Nephron (organoid): ENCODE measurements around the gene GORAB.

Experiments used
- H3K27ac Mint-ChIP-seq, 3 experiments: 2 replicates each; pipeline ENCODE4 v1.8.0; 2020; ENCODE audit warnings: mixed read lengths in 3 of 3, mild to moderate bottlenecking in 2 of 3, moderate library complexity in 1 of 3
- H3K27me3 Mint-ChIP-seq: 2 replicates; pipeline ENCODE4 v1.8.0; 2021; ENCODE audit warnings: low read depth, mild to moderate bottlenecking, moderate library complexity, mixed read lengths
- H3K36me3 Mint-ChIP-seq: 2 replicates; pipeline ENCODE4 v1.8.0; 2020; ENCODE audit warnings: low read depth, mixed read lengths
- H3K4me1 Mint-ChIP-seq: 2 replicates; pipeline ENCODE4 v1.8.0; 2020; ENCODE audit warnings: mixed read lengths
- H3K4me3 Mint-ChIP-seq, 3 experiments: 2 replicates each; pipeline ENCODE4 v1.8.0; 2020; ENCODE audit warnings: mild to moderate bottlenecking in 3 of 3, mixed read lengths in 3 of 3, moderate library complexity in 2 of 3
- H3K9me3 Mint-ChIP-seq: 2 replicates; pipeline ENCODE4 v1.8.0; 2020; ENCODE audit warnings: mixed read lengths
- TF ChIP-seq, protein P1 (sequence below), 3 experiments: fragments of 200-600 bp; sonication (generic); IDR thresholded peaks; one replicate each; pipeline ENCODE4 v1.5.0; 2021; ENCODE audit warnings: antibody characterized with exemption in 3 of 3; ENCODE audit not compliant: unreplicated experiment in 3 of 3

GORAB gene, protein sequence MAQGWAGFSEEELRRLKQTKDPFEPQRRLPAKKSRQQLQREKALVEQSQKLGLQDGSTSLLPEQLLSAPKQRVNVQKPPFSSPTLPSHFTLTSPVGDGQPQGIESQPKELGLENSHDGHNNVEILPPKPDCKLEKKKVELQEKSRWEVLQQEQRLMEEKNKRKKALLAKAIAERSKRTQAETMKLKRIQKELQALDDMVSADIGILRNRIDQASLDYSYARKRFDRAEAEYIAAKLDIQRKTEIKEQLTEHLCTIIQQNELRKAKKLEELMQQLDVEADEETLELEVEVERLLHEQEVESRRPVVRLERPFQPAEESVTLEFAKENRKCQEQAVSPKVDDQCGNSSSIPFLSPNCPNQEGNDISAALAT

DNA sequence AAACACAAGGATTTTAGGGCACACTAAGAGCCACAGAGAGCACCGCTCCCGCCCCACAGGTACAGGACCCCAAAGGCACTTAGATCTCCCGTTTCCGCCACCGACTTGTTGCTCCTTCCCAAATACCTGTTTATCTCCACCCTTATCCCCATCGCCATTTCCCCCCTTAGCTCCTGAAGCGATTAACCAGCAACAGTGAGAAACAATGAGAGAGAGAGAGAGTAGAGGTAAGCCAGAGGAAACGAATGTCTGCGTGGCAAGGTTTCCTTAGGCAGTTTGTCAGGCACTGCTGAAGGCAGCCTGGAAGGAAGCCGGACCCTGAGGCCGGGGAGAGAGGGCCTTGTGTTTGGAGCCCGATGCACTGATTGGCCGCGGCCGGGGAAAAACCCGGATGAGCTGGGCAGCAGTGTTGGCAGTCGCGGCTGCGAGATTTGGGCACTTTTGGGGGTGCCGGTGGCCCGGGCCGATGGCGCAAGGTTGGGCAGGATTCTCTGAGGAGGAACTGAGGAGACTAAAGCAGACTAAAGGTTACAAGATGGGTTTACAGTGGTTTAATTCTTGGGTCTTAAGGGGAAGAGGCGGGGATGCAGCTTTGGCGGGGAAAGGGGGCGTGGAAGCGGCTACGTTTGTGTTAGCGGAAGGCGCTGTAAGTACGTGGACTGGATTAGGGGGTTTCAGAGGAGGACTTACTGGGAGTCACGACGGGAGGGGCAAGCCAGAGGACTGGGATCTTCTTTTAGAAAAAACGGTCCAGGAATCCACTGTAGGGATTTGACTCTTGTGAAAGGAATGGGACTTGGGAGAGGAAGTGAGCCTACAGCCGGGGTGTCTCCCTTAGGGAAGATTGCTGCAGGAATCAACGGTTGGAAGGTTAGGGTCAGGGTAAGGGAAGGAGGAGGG is at the start of gene GORAB:
GORAB (plus strand) TSS at position 409 of the 900 bp plus-strand sequence; CDS start at position 467, 58 bp downstream.
- no peak within 1 kb of the TSS for H3K4me3 Mint-ChIP-seq
- H3K4me1 Mint-ChIP-seq, result peaks cover 2% of the 10 kb centered on the region
- H3K27ac Mint-ChIP-seq, result no peak within 1 kb of the TSS
- no peaks in the 10 kb centered on the region for H3K27me3 Mint-ChIP-seq
- TF ChIP-seq, protein P1, sequence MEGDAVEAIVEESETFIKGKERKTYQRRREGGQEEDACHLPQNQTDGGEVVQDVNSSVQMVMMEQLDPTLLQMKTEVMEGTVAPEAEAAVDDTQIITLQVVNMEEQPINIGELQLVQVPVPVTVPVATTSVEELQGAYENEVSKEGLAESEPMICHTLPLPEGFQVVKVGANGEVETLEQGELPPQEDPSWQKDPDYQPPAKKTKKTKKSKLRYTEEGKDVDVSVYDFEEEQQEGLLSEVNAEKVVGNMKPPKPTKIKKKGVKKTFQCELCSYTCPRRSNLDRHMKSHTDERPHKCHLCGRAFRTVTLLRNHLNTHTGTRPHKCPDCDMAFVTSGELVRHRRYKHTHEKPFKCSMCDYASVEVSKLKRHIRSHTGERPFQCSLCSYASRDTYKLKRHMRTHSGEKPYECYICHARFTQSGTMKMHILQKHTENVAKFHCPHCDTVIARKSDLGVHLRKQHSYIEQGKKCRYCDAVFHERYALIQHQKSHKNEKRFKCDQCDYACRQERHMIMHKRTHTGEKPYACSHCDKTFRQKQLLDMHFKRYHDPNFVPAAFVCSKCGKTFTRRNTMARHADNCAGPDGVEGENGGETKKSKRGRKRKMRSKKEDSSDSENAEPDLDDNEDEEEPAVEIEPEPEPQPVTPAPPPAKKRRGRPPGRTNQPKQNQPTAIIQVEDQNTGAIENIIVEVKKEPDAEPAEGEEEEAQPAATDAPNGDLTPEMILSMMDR (IDR thresholded peaks at IDR 0.05; ENCODE audit: unreplicated experiment in 3 of 3), result no peak
- no peaks in the 10 kb centered on the region for H3K9me3 Mint-ChIP-seq
- H3K36me3 Mint-ChIP-seq, result peaks cover 14% of the 10 kb centered on the region

DNA sequence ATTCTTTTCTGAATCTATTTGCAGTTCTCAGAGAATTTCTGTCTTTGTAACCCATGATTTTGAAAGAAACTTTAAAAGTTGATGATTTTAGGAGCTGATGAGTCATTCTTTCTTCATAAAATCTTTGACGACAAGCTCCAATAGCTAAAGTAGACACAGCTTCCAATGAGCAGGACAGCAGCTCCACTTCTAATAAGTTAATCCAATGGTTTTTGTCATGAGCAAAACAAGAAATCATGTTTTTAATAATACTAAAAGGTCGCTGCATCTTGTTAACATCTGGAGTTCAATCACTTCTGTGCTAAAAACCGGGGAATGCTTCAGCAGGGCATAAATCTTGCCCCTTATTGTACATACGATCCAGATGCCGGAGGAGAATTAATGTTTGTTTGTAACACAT is 48.9 kb upstream of the GORAB start:
- peak overlapping the region in 1 of 3 experiments; percentile 22 for H3K27ac Mint-ChIP-seq
- TF ChIP-seq, protein P1 (IDR thresholded peaks at IDR 0.05; ENCODE audit: unreplicated experiment in 3 of 3), result no peak
- H3K4me1 Mint-ChIP-seq, result no peaks in the 10 kb centered on the region
- H3K36me3 Mint-ChIP-seq, result no peaks in the 10 kb centered on the region
- no peak overlapping the region for H3K4me3 Mint-ChIP-seq
- H3K9me3 Mint-ChIP-seq, result peaks cover 2% of the 10 kb centered on the region
- H3K27me3 Mint-ChIP-seq, result no peaks in the 10 kb centered on the region

DNA sequence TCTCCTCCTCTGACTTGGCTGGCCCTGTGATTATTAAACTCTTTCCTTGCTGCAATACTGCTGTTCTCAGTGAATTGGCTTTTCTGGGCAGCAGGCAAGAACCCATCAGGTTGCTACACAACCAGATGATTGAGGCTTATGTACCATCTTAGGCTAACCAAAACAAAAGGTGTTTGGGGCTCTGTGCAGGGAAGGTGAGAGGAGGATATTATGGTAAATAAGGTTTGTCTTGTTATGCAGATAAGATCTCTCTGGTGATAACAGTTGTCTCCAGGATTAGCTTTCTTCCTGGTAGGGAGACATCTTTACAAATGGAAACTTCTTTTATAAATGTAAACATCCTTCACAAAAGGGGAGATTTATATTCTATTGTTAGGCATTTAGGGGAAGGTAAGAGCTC is 44.5 kb upstream of the GORAB start:
- Mint-ChIP-seq H3K4me3 (no peak overlapping the region), H3K9me3 (no peaks in the 10 kb centered on the region), H3K4me1 (no peaks in the 10 kb centered on the region), H3K27ac (no peak overlapping the region), H3K36me3 (no peaks in the 10 kb centered on the region), H3K27me3 (no peaks in the 10 kb centered on the region)
- TF ChIP-seq, protein P1 (IDR thresholded peaks at IDR 0.05; ENCODE audit: unreplicated experiment in 3 of 3), result no peak

DNA sequence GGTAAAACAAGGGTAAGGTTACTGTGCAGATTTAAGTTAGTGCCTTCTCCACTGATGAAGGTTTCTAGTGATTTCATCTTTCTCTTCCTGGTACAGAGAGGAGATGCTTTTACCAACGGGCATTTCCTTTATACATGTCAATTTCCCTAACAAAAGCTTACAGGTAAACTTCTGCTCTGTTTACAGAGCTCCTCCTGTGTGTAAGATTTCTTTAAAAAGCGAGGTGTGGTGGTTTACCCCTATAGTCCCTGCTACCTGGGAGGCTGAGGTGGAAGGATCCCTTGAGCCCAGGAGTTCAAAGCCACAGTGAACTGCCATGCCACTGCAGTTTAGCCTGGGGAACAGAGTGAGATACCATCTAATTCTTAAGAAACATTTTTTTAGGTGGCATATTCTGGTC is 40.7 kb upstream of the GORAB start:
- Mint-ChIP-seq H3K9me3 (no peaks in the 10 kb centered on the region), H3K27me3 (no peaks in the 10 kb centered on the region), H3K36me3 (no peaks in the 10 kb centered on the region), H3K4me3 (no peak overlapping the region), H3K27ac (no peak overlapping the region), H3K4me1 (peaks cover 4% of the 10 kb centered on the region)
- TF ChIP-seq, protein P1 (IDR thresholded peaks at IDR 0.05; ENCODE audit: unreplicated experiment in 3 of 3), result no peak

DNA sequence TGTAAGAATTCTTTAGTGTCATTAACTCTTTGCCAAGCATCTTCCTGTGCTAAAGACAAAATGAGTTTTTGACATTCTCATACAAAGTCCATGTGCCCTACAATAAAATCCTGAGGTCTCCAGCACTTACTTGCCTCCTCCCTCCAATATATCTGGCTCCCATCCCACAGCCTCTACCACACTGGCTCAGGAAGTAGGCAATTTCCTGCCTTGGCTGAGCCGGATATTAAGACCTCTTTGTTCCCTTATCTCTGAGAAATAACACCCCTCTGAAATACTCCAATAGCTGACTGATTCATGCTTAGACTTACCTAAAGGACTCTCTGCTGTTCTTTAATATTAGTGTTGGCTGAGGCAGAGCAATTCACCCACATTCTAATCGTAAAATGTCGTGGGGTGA is 37.6 kb upstream of the GORAB start:
- Mint-ChIP-seq H3K4me1 (peaks cover 4% of the 10 kb centered on the region), H3K27ac (peak overlapping the region in 2 of 3 experiments; percentile 37 to 47), H3K4me3 (no peak overlapping the region), H3K9me3 (no peaks in the 10 kb centered on the region), H3K36me3 (no peaks in the 10 kb centered on the region), H3K27me3 (no peaks in the 10 kb centered on the region)
- TF ChIP-seq, protein P1 (IDR thresholded peaks at IDR 0.05; ENCODE audit: unreplicated experiment in 3 of 3), result no peak
